Esophagus squamous epithelium (tissue), 5 donors: Measurements from ENCODE around the gene FAIM. TPM values are rescaled to one million over a fixed set of nuclear protein-coding genes. Genes with fewer than 3 reads are reported as not detected.
"Not testable (repeated sequence)": the region's sequence is repeated elsewhere in the genome, so short reads cannot be mapped to it uniquely, and the experiment has no call there.

Experiments
- DNase-seq: peaks from one replicate; lab custom pipeline; 2025; lab: John Stamatoyannopoulos, UW
- H3K27ac ChIP-seq, 4 donors: fragments of 200-600 bp; sonication (generic); one replicate each; pipeline ENCODE4 v1.5.1; 2016 to 2019; ENCODE audit warnings: mild to moderate bottlenecking in 1 of 4
- H3K27me3 ChIP-seq, 4 donors: fragments of 200-600 bp; sonication (generic); 1 replicate in 3 of 4; 2 replicates in 1 of 4; pipeline versions ENCODE4 v1.5.1 to v1.6.0; 2017 to 2021; ENCODE audit warnings: antibody characterized with exemption in 1 of 4
- H3K36me3 ChIP-seq, 3 donors: fragments of 200-600 bp; sonication (generic); one replicate each; pipeline ENCODE4 v1.5.1; 2016 to 2019
- H3K4me1 ChIP-seq, 3 donors: fragments of 200-600 bp; sonication (generic); one replicate each; pipeline ENCODE4 v1.5.1; 2017 to 2019
- H3K4me3 ChIP-seq, 4 donors: fragments of 200-600 bp; sonication (generic); 1 replicate in 3 of 4; 2 replicates in 1 of 4; pipeline ENCODE4 v1.5.1; 2016 to 2019; ENCODE audit warnings: mild to moderate bottlenecking in 2 of 4, moderate library complexity in 1 of 4
- H3K9me3 ChIP-seq, 3 donors: fragments of 200-600 bp; sonication (generic); one replicate each; pipeline ENCODE4 v1.5.1; 2016 to 2019
- CTCF ChIP-seq, 6 experiments: fragments of 450-650 bp in 4 of 6; fragments of 200-600 bp in 2 of 6; sonication (generic) in 2 of 6; IDR thresholded peaks; one replicate each; pipeline ENCODE4 v1.5.1; 2016 to 2019; ENCODE audit warnings: antibody characterized with exemption in 6 of 6, mild to moderate bottlenecking in 4 of 6, moderate library complexity in 4 of 6
- POLR2A ChIP-seq, 4 donors: fragments of 450-650 bp; IDR thresholded peaks; one replicate each; pipeline ENCODE4 v1.6.1; 2017; ENCODE audit warnings: antibody characterized with exemption in 4 of 4, mild to moderate bottlenecking in 4 of 4, moderate library complexity in 3 of 4
- WGBS, 2 donors: methylation state at CpG; one replicate each; pipeline ENCODE4 v1.1.5; 2018; 5-methylcytosine and 5-hydroxymethylcytosine counted together
- intact Hi-C: fragments of 100-400 bp; cut with DNase I; formaldehyde crosslinking; loops from one replicate; pipeline ENCODE4 v1.15.0; 2022
- total RNA-seq, 4 donors: library from RNA; depleted of rRNA; stranded (reverse); fragments of >200 nt; gene quantifications; one replicate each; pipeline ENCODE4 v1.1.0, GENCODE V29; 2016
- donor health status: DM: yes; HTN: yes; CAD: no.

The FAIM gene
- total RNA-seq, 4 donors from 2014 or later = 8.0 to 16.0 (median 11.1) TPM

DNA sequence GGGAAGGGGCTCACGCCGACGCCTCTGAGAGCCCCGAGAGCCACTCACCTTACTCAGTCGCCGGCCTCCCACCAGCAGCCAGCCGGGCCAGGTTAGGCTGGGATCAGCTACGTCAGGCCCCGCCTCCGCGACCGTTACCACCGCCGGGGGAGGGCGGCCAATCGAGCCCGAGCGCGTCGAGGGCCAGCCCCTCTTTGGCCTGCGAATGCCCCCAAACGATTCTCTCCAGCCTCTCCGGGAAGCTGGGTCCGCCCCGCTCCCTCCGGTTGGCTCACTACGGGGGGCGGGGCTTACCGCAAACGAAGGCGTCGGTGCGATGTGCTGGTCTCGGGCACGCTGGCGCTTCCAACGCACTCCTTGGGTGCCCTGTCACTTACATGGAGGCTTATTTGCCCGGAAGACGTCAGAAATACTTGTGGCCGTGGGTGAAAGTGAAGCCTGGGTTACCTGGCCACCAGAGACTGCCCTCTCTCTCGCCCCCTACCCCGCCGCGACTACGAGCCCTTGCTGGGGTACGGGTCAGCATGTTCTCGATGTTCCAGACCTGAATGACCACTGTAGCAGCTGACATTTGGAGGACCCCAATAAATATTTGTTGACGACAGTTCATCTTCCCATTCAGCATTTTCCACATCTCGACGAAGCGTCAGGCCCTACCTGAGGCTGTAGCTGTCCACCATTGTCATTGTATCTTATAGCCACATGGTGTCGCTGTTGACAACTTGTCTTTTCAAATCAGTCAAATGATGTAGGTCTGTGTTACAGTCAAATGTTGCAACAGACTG is 14.2 kb upstream of the FAIM start, which contains the start of gene CEP70:
Gene CEP70, minus strand, starts transcription at position 111 of the 785 bp plus-strand sequence. CDS start 21,333 bp downstream, outside the sequence.
- WGBS, 2 donors = 0% methylated on average over 12 to 25 of the region's 52 CpGs
- TF ChIP-seq POLR2A (IDR thresholded peaks at IDR 0.05) = peak in 3 of 4 donors; percentile 88 to 92 (median 89)
- peak; percentile 77 to 91 (median 88) for TF ChIP-seq CTCF (IDR thresholded peaks at IDR 0.05)
- Histone ChIP-seq H3K4me1 (peaks cover 0 to 36% (median 8%) of the 10 kb centered on the region in 3 donors), H3K9me3 (no peaks in the 10 kb centered on the region), H3K27me3 (no peaks in the 10 kb centered on the region), H3K27ac (peak within 1 kb of the TSS; percentile 93 to 97 (median 96)), H3K36me3 (peaks cover 0 to 10% (median 0%) of the 10 kb centered on the region in 3 donors), H3K4me3 (peak within 1 kb of the TSS; percentile 52 to 74 (median 72))
- intact Hi-C loops = loop anchor here (5.0 kb wide), 1 partner anchor 323 kb away; no protein-coding TSS in a partner anchor
- no peak for DNase-seq

- Histone ChIP-seq H3K4me3 (peak overlapping the region in 3 of 4 donors; percentile 72 to 74 (median 72)), H3K36me3 (peaks cover 0 to 10% (median 0%) of the 10 kb centered on the region in 3 donors), H3K4me1 (peaks cover 0 to 37% (median 8%) of the 10 kb centered on the region in 3 donors), H3K27ac (peak overlapping the region; percentile 93 to 97 (median 96)), H3K27me3 (no peaks in the 10 kb centered on the region), H3K9me3 (no peaks in the 10 kb centered on the region)
- DNase-seq = no peak
- TF ChIP-seq CTCF (IDR thresholded peaks at IDR 0.05) (peak in 1 of 6 experiments; percentile 3), POLR2A (IDR thresholded peaks at IDR 0.05) (no peak)
- WGBS, 2 donors = 36 to 38% methylated on average over 6 of the region's 6 CpGs
- intact Hi-C loops = loop anchor here (5.0 kb wide), 1 partner anchor 322 kb away; no protein-coding TSS in a partner anchor
These were observed 13.5 kb upstream of the FAIM start for GRCh38 chr3:138594935-138595610.

DNA sequence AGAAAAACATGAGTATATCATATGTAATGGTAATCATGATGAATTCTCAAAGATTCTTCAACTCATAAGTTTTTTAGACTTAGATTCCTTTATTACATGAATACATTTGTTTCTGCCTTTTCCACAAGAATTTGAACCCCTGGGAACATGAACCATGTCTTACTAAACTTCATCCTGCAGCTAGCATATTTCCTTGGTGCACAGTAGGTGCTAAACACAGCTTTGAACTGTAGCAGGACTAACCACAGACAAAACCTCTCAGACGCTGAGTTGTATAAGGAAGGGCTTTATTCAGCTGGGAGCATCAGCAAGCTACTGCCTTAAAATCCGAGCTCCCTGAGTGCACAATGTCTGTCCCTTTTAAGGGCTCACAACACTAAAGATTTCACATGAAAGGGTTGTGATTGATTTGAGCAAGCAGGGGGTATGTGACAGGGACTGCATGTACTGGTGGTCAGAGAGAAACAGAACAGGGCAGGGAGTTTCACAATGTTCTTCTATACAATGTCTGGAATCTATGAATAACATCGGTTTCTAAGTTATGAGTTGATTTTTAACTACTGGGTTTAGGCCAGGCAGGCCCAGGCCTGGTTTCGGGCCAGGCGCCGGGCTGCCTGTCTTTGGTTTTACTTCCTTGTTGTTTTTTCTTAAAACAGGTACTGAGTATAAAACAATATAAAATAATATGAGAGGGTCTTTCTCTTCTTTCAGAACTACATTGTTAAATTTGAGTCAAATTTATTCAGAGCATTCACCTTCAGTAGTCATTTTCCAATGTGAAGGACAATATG is 11.2 kb upstream of the FAIM start:
- H3K27ac ChIP-seq = peak overlapping the region in 1 of 4 donors; percentile 37
- H3K4me1 ChIP-seq = peaks cover 0 to 41% (median 8%) of the 10 kb centered on the region in 3 donors
- H3K9me3 ChIP-seq, H3K27me3 ChIP-seq, H3K36me3 ChIP-seq, H3K4me3 ChIP-seq, DNase-seq, intact Hi-C loops: not testable (repeated sequence)
- WGBS, 2 donors = 25 to 48% methylated on average over 6 of the region's 6 CpGs

DNA sequence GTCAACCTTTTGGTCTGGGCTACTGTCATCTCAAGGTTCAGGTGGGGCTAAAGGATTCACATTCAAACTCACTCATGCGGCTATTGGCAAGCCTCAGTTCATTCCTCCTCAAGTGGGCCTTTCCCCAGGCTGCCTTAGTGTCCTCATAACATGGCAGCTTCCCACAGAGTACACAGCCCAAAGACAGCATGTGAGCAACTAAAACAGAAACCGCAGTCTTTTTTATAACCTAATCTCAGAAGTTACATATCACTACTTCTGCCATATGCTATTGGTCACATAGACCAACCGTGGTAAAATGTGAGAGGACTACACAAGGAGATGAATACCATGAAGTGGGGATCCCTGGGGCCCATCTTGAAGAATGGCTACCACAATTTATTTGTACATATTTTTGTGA is 10.0 kb upstream of the FAIM start:
- Histone ChIP-seq H3K4me3 (no peak overlapping the region), H3K9me3 (peaks cover 0 to 6% (median 0%) of the 10 kb centered on the region in 3 donors), H3K4me1 (peaks cover 0 to 29% (median 4%) of the 10 kb centered on the region in 3 donors), H3K27ac (no peak overlapping the region), H3K27me3 (no peaks in the 10 kb centered on the region), H3K36me3 (no peaks in the 10 kb centered on the region)
- WGBS, 2 donors = 90 to 91% methylated on average over 3 of the region's 3 CpGs
- no peak for TF ChIP-seq POLR2A (IDR thresholded peaks at IDR 0.05)
- TF ChIP-seq CTCF (IDR thresholded peaks at IDR 0.05) = no peak
- no peak for DNase-seq
- intact Hi-C loops = no loop called here

DNA sequence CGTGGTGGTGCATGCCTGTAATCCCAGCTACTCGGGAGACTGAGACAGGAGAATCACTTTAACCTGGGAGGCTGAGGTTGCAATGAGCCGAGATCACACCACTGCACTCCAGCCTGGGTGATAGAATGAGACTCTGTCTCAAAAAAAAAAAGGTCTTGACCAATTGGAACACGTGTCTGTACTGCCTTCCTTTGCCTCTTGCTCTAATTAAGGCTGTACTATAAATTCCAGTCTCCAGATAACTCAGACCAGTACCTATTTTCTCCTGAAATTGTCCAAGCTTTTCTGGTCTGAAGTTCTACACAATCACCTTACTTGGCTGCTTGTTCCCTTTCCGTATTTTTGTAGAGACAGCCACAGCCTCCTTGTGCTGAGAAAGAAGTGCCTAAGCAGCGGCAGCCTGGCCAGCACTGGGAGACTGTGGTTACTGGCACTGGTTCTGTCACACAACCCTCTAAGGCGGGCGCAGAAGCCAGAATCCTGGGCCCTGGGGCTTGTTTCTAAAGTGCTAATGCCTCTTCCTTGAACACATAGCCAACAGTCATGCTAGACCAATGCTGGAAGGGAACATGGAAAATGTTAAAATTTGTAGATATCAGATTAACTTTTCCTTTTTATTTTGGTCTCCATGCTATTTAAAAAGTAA is 8.3 kb upstream of the FAIM start:
- DNase-seq = no peak
- TF ChIP-seq POLR2A (IDR thresholded peaks at IDR 0.05) (no peak), CTCF (IDR thresholded peaks at IDR 0.05) (no peak)
- Histone ChIP-seq H3K9me3 (peaks cover 0 to 6% (median 0%) of the 10 kb centered on the region in 3 donors), H3K4me1 (peaks cover 0 to 19% (median 4%) of the 10 kb centered on the region in 3 donors), H3K4me3 (no peak overlapping the region), H3K27ac (no peak overlapping the region), H3K27me3 (no peaks in the 10 kb centered on the region), H3K36me3 (no peaks in the 10 kb centered on the region)
- 50 to 58% methylated on average over 6 to 8 of the region's 8 CpGs for WGBS, 2 donors
- intact Hi-C loops = no loop called here

DNA sequence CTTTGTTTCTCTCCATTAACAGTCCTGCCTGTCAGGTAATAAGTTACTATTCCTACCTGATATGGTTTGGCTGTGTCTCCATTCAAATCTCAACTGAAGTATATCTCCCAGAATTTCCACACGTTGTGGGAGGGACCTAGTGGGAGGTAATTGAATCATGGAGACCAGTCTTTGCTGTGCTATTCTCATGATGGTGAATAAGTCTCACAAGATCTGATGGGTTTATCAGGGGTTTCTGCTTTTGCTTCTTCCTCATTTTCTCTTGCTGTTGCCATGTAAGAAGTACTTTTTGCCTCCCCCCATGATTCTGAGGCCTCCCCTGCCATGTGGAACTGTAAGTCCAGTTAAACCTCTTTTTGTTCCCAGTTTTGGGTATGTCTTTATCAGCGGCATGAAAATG is 6.9 kb upstream of the FAIM start:
- H3K9me3 ChIP-seq, H3K27me3 ChIP-seq, intact Hi-C loops, H3K4me3 ChIP-seq, DNase-seq, H3K36me3 ChIP-seq, H3K27ac ChIP-seq: not testable (repeated sequence)
- WGBS, 2 donors = 70 to 77% methylated on average over 2 of the region's 2 CpGs
- peaks cover 0 to 19% (median 4%) of the 10 kb centered on the region in 3 donors for H3K4me1 ChIP-seq

- DNase-seq, intact Hi-C loops, H3K4me3 ChIP-seq, H3K27ac ChIP-seq, H3K27me3 ChIP-seq, H3K9me3 ChIP-seq, H3K36me3 ChIP-seq: not testable (repeated sequence)
- WGBS, 2 donors = 91 to 98% methylated on average over 5 of the region's 5 CpGs
- H3K4me1 ChIP-seq = peaks cover 5 to 19% (median 5%) of the 10 kb centered on the region in 3 donors
These were observed 4.4 kb upstream of the FAIM start for GRCh38 chr3:138604106-138604595.
